ENCODE results near the gene UST.

UST gene

GRCh38 chr6:149108038-149108748, 361.4 kb downstream of the UST start:
- no peaks in the 10 kb centered on the region for H3K9me3 ChIP-seq (ENCODE audit: insufficient read depth, low read length)
- H3K4me3 ChIP-seq (ENCODE audit: insufficient read length, low read depth) = no peak overlapping the region
- no peak for DNase-seq (ENCODE audit: low read depth, low spot score)
- TF ChIP-seq YY1 (IDR thresholded peaks at IDR 0.05; ENCODE audit: insufficient read depth, insufficient read length) = no peak
- no peak for TF ChIP-seq SUZ12 (IDR thresholded peaks at IDR 0.05; ENCODE audit: extremely low read depth, insufficient read depth, insufficient read length)
- no peak for TF ChIP-seq ZNF274 (IDR thresholded peaks at IDR 0.05; ENCODE audit: low read depth, low read length)
- no peak overlapping the region for H3K9ac ChIP-seq (ENCODE audit: insufficient read length, low read depth)
- H3K27me3 ChIP-seq (ENCODE audit: insufficient read depth, insufficient read length) = no peaks in the 10 kb centered on the region
- H3K4me1 ChIP-seq (ENCODE audit: insufficient read depth, insufficient read length) = no peaks in the 10 kb centered on the region
- no peaks in the 10 kb centered on the region for H3K36me3 ChIP-seq (ENCODE audit: insufficient read depth, insufficient read length, low read length)

GRCh38 chr6:149108749-149109100, 361.9 kb downstream of the UST start:
- no peaks in the 10 kb centered on the region for H3K36me3 ChIP-seq (ENCODE audit: insufficient read depth, insufficient read length, low read length)
- peaks cover 3% of the 10 kb centered on the region; the same call in 1 of the 2 replicates for H3K9me3 ChIP-seq (ENCODE audit: insufficient read depth, low read length)
- no peaks in the 10 kb centered on the region for H3K4me1 ChIP-seq (ENCODE audit: insufficient read depth, insufficient read length)
- no peaks in the 10 kb centered on the region for H3K27me3 ChIP-seq (ENCODE audit: insufficient read depth, insufficient read length)
- no peak for DNase-seq (ENCODE audit: low read depth, low spot score)
- no peak overlapping the region for H3K4me3 ChIP-seq (ENCODE audit: insufficient read length, low read depth)
- TF ChIP-seq ZNF274 (IDR thresholded peaks at IDR 0.05; ENCODE audit: low read depth, low read length) (no peak), YY1 (IDR thresholded peaks at IDR 0.05; ENCODE audit: insufficient read depth, insufficient read length) (no peak), SUZ12 (IDR thresholded peaks at IDR 0.05; ENCODE audit: extremely low read depth, insufficient read depth, insufficient read length) (no peak)
- H3K9ac ChIP-seq (ENCODE audit: insufficient read length, low read depth) = no peak overlapping the region

GRCh38 chr6:149109397-149110070, 362.7 kb downstream of the UST start:
- Histone ChIP-seq H3K4me1 (ENCODE audit: insufficient read depth, insufficient read length) (no peaks in the 10 kb centered on the region), H3K36me3 (ENCODE audit: insufficient read depth, insufficient read length, low read length) (no peaks in the 10 kb centered on the region)

GRCh38 chr6:149111556-149112115, 364.8 kb downstream of the UST start:
- DNase-seq (ENCODE audit: low read depth, low spot score) = no peak
- no peak for TF ChIP-seq ZNF274 (IDR thresholded peaks at IDR 0.05; ENCODE audit: low read depth, low read length)
- TF ChIP-seq YY1 (IDR thresholded peaks at IDR 0.05; ENCODE audit: insufficient read depth, insufficient read length) = no peak
- no peak for TF ChIP-seq SUZ12 (IDR thresholded peaks at IDR 0.05; ENCODE audit: extremely low read depth, insufficient read depth, insufficient read length)
- Histone ChIP-seq H3K36me3 (ENCODE audit: insufficient read depth, insufficient read length, low read length) (no peaks in the 10 kb centered on the region), H3K9me3 (ENCODE audit: insufficient read depth, low read length) (peaks cover 4% of the 10 kb centered on the region; the same call in 1 of the 2 replicates), H3K27me3 (ENCODE audit: insufficient read depth, insufficient read length) (no peaks in the 10 kb centered on the region), H3K9ac (ENCODE audit: insufficient read length, low read depth) (no peak overlapping the region), H3K4me3 (ENCODE audit: insufficient read length, low read depth) (no peak overlapping the region), H3K4me1 (ENCODE audit: insufficient read depth, insufficient read length) (no peaks in the 10 kb centered on the region)

More at GRCh38 chr6:149109397-149110070, 362.7 kb downstream of the UST start:
- no peak for DNase-seq (ENCODE audit: low read depth, low spot score)
- TF ChIP-seq SUZ12 (IDR thresholded peaks at IDR 0.05; ENCODE audit: extremely low read depth, insufficient read depth, insufficient read length) (no peak), ZNF274 (IDR thresholded peaks at IDR 0.05; ENCODE audit: low read depth, low read length) (no peak), YY1 (IDR thresholded peaks at IDR 0.05; ENCODE audit: insufficient read depth, insufficient read length) (no peak)
- peaks cover 4% of the 10 kb centered on the region; the same call in 1 of the 2 replicates for H3K9me3 ChIP-seq (ENCODE audit: insufficient read depth, low read length)
- no peaks in the 10 kb centered on the region for H3K27me3 ChIP-seq (ENCODE audit: insufficient read depth, insufficient read length)
- H3K9ac ChIP-seq (ENCODE audit: insufficient read length, low read depth) = no peak overlapping the region
- no peak overlapping the region for H3K4me3 ChIP-seq (ENCODE audit: insufficient read length, low read depth)

- TF ChIP-seq ZNF274 (IDR thresholded peaks at IDR 0.05; ENCODE audit: low read depth, low read length) (no peak), SUZ12 (IDR thresholded peaks at IDR 0.05; ENCODE audit: extremely low read depth, insufficient read depth, insufficient read length) (no peak), YY1 (IDR thresholded peaks at IDR 0.05; ENCODE audit: insufficient read depth, insufficient read length) (no peak)
- H3K27me3 ChIP-seq (ENCODE audit: insufficient read depth, insufficient read length) = no peaks in the 10 kb centered on the region
- no peak for DNase-seq (ENCODE audit: low read depth, low spot score)
- no peaks in the 10 kb centered on the region for H3K36me3 ChIP-seq (ENCODE audit: insufficient read depth, insufficient read length, low read length)
- H3K4me1 ChIP-seq (ENCODE audit: insufficient read depth, insufficient read length) = no peaks in the 10 kb centered on the region
- no peak overlapping the region for H3K4me3 ChIP-seq (ENCODE audit: insufficient read length, low read depth)
- H3K9ac ChIP-seq (ENCODE audit: insufficient read length, low read depth) = no peak overlapping the region
- peaks cover 4% of the 10 kb centered on the region; the same call in 1 of the 2 replicates for H3K9me3 ChIP-seq (ENCODE audit: insufficient read depth, low read length)
Measured at GRCh38 chr6:149112976-149113375, 366.1 kb downstream of the UST start.

GRCh38 chr6:149114167-149114566, 367.3 kb downstream of the UST start:
- H3K9me3 ChIP-seq (ENCODE audit: insufficient read depth, low read length) = peaks cover 4% of the 10 kb centered on the region; the same call in 1 of the 2 replicates
- H3K36me3 ChIP-seq (ENCODE audit: insufficient read depth, insufficient read length, low read length) = no peaks in the 10 kb centered on the region
- H3K27me3 ChIP-seq (ENCODE audit: insufficient read depth, insufficient read length) = no peaks in the 10 kb centered on the region
- no peak overlapping the region for H3K9ac ChIP-seq (ENCODE audit: insufficient read length, low read depth)
- no peak for DNase-seq (ENCODE audit: low read depth, low spot score)
- no peak for TF ChIP-seq ZNF274 (IDR thresholded peaks at IDR 0.05; ENCODE audit: low read depth, low read length)
- no peak for TF ChIP-seq SUZ12 (IDR thresholded peaks at IDR 0.05; ENCODE audit: extremely low read depth, insufficient read depth, insufficient read length)
- no peak for TF ChIP-seq YY1 (IDR thresholded peaks at IDR 0.05; ENCODE audit: insufficient read depth, insufficient read length)
- no peak overlapping the region for H3K4me3 ChIP-seq (ENCODE audit: insufficient read length, low read depth)
- H3K4me1 ChIP-seq (ENCODE audit: insufficient read depth, insufficient read length) = no peaks in the 10 kb centered on the region

Data from NT2/D1 (cell line).